PFSK-1 (cell line): ENCODE data around the gene HDAC4.

Experiments
- FOXP2 ChIP-seq: optimal IDR thresholded peaks from 2 replicates; pipeline ENCODE3; 2011; ENCODE audit warnings: borderline replicate concordance, control low read depth, inconsistent platforms; ENCODE audit not compliant: insufficient read depth; ENCODE audit errors: extremely low read length, extremely low read depth
- POLR2AphosphoS5 ChIP-seq: IDR thresholded peaks from 2 replicates; pipeline ENCODE4 v1.6.1; 2012; ENCODE audit warnings: low read depth, mild to moderate bottlenecking, control low read depth, low read length, moderate library complexity
- SIN3A ChIP-seq: IDR thresholded peaks from 2 replicates; pipeline ENCODE4 v1.6.1; 2012; ENCODE audit warnings: mild to moderate bottlenecking, low read length, moderate library complexity, borderline replicate concordance; ENCODE audit not compliant: insufficient read depth
- TAF1 ChIP-seq: IDR thresholded peaks from 2 replicates; pipeline ENCODE4 v1.6.1; 2012; ENCODE audit warnings: low read length, control low read depth, borderline replicate concordance; ENCODE audit not compliant: insufficient read depth
- TF ChIP-seq, protein P1 (sequence below), 2 experiments: IDR thresholded peaks; 2 replicates each; pipeline versions ENCODE4 v1.6.1 to v1.8.0; 2011 to 2012; ENCODE audit warnings: low read depth in 2 of 2, low read length in 2 of 2, control low read depth in 1 of 2, inconsistent platforms in 1 of 2, mild to moderate bottlenecking in 1 of 2, moderate library complexity in 1 of 2; ENCODE audit not compliant: insufficient read depth in 1 of 2

Gene HDAC4

DNA sequence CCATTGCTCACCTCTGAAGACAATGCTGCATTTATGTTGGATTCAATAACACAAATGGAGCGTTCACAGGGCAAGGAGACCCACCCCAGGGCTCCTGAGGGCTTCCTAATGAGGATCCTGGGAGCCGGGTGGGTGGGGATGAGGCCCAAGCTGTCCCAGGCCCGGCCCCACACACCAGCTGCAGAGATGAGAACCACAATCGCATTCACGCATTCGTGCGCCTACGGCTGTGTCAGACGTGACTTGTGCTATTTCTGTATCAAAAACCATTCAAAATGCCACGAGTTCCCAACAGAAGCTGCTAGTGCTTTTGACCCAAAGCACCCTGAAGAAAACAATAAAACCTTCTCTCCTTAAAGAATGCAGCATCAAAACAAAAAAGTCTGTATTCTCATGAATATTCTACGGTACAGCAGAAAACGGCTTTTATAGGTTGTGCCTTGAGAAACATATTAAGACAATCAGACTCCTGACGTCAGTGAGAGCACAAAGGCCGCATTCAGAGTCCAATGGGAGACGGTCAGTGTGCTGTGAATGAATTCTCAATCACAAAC is 205.4 kb downstream of the HDAC4 start:
- TF ChIP-seq, protein P1, sequence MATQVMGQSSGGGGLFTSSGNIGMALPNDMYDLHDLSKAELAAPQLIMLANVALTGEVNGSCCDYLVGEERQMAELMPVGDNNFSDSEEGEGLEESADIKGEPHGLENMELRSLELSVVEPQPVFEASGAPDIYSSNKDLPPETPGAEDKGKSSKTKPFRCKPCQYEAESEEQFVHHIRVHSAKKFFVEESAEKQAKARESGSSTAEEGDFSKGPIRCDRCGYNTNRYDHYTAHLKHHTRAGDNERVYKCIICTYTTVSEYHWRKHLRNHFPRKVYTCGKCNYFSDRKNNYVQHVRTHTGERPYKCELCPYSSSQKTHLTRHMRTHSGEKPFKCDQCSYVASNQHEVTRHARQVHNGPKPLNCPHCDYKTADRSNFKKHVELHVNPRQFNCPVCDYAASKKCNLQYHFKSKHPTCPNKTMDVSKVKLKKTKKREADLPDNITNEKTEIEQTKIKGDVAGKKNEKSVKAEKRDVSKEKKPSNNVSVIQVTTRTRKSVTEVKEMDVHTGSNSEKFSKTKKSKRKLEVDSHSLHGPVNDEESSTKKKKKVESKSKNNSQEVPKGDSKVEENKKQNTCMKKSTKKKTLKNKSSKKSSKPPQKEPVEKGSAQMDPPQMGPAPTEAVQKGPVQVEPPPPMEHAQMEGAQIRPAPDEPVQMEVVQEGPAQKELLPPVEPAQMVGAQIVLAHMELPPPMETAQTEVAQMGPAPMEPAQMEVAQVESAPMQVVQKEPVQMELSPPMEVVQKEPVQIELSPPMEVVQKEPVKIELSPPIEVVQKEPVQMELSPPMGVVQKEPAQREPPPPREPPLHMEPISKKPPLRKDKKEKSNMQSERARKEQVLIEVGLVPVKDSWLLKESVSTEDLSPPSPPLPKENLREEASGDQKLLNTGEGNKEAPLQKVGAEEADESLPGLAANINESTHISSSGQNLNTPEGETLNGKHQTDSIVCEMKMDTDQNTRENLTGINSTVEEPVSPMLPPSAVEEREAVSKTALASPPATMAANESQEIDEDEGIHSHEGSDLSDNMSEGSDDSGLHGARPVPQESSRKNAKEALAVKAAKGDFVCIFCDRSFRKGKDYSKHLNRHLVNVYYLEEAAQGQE (IDR thresholded peaks at IDR 0.05; ENCODE audit: insufficient read depth in 1 of 2, low read depth in 2 of 2, low read length in 2 of 2) = no peak
- no peak for TF ChIP-seq FOXP2

DNA sequence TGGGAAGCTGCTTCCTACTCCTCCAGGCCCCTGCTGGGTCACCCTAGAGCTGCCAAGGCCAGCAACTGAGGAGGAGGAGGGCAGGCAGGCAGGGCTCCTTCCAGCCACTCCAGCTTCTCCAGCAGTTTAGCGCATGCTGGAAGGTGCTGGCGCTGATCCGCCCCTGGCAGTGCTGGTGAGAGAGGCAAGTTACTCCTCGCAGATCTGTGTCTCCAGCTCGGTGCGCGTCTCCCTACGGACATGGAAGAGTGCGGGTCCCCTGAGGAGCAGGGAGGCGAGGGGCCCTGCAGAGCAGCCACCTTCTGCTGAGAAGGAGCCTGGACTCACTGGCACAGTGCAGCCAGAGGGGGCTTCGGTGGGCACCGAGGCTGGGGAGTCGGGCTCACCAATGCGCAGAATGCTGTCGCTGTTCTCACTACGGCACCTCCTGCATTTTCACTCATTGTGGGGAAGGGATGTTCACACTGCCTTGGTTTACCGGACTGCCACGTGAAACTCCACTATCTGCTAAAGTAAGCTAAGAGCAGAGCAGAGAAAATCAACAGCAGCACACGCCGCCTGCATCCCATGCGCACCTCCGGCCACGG is 206.0 kb downstream of the HDAC4 start:
- TF ChIP-seq SIN3A (no peak), POLR2AphosphoS5 (no peak), FOXP2 (no peak), TAF1 (no peak)
- TF ChIP-seq, protein P1 (IDR thresholded peaks at IDR 0.05; ENCODE audit: insufficient read depth in 1 of 2, low read depth in 2 of 2, low read length in 2 of 2) = no peak

DNA sequence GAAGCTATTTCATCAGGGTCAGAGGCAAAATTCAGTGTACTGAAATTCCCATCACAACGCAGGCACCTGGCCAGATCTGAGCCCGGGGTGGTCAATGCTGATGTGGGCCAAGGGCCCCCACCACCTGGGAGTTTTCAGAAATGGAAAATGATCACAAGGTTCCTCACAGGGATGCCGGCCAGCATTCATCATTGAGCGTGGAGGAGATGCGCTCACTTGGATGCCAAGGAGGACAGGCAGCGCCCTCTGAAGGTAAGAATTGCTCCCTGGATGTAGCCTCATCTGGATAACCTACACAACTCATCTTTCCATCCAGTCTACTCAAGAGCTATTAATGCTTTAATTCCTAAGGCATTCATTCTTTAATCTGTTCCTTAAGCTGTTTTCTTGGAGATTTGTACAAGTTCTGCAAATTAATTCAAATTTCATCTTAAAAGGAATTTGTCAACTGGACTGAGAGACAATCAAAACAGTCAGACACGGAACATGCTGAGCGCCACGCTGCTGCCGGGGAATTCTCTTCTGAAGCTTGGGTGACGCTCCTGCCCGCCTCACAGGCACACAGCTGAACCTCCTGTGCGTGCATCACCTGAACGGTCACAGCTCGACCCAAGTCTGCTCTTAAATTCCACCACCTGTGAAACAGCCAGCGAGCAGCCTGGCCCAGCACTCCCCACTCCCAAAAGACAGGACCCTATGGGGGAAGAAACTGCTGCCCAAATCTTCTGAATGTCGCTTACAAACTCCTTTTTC is 206.7 kb downstream of the HDAC4 start:
- no peak for TF ChIP-seq FOXP2
- TF ChIP-seq POLR2AphosphoS5 = no peak
- TF ChIP-seq, protein P1 (IDR thresholded peaks at IDR 0.05; ENCODE audit: insufficient read depth in 1 of 2, low read depth in 2 of 2, low read length in 2 of 2) = no peak
- TF ChIP-seq SIN3A = no peak

DNA sequence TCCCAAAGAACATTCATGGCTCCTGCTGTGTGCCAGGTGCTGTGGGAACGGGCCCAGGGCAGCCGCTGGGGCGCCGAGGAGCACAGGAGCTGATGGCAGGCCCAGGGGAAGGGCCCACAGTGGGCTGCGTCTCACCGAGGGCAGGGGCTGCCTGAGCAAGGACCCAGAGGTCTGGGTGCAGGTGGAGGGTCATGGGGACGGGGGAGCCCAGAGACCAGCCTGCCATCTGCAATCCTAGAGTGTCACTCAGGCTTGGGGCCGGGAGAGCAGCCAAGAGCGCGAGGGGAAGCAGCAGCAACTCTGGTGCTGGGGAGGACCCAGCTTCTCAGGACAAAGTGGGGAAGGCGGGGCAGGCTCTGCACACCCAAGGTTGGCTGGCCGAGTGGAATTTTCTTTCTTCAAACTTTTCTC is 207.4 kb downstream of the HDAC4 start:
- TF ChIP-seq FOXP2 = no peak
- no peak for TF ChIP-seq SIN3A
- TF ChIP-seq, protein P1 (IDR thresholded peaks at IDR 0.05; ENCODE audit: insufficient read depth in 1 of 2, low read depth in 2 of 2, low read length in 2 of 2) = no peak
- no peak for TF ChIP-seq TAF1
- TF ChIP-seq POLR2AphosphoS5 = no peak
